HEK293 (cell line): Measurements from ENCODE around the gene SINHCAF.

Source experiments
- OSR2 ChIP-seq: fragments of 450-650 bp; formaldehyde crosslinking; IDR thresholded peaks from 2 replicates; pipeline ENCODE4 v1.5.1; 2016; ENCODE audit warnings: missing biosample characterization, missing genetic modification characterization
- REPIN1 ChIP-seq: fragments of 450-650 bp; formaldehyde crosslinking; IDR thresholded peaks from 2 replicates; pipeline ENCODE4 v1.5.1; 2017; ENCODE audit warnings: missing biosample characterization, missing genetic modification characterization, low read depth
- SETDB1 ChIP-seq: IDR thresholded peaks from one replicate; pipeline ENCODE4 v1.6.1; 2017; ENCODE audit warnings: mild to moderate bottlenecking, low read length, moderate library complexity, mixed read lengths; ENCODE audit not compliant: insufficient read length
- TCF7L2 ChIP-seq: IDR thresholded peaks from 2 replicates; pipeline ENCODE4 v1.6.1; 2011; ENCODE audit warnings: low read depth, mild to moderate bottlenecking, inconsistent platforms, low read length, moderate library complexity, borderline replicate concordance
- ZBTB17 ChIP-seq: fragments of 450-650 bp; formaldehyde crosslinking; IDR thresholded peaks from 2 replicates; pipeline ENCODE4 v1.5.1; 2016; ENCODE audit warnings: missing biosample characterization, missing genetic modification characterization
- ZNF175 ChIP-seq: fragments of 450-650 bp; formaldehyde crosslinking; IDR thresholded peaks from 2 replicates; pipeline ENCODE4 v1.5.1; 2016; ENCODE audit warnings: missing biosample characterization, missing genetic modification characterization
- ZNF2 ChIP-seq: fragments of 450-650 bp; formaldehyde crosslinking; IDR thresholded peaks from 2 replicates; pipeline ENCODE4 v1.5.1; 2016; ENCODE audit warnings: missing biosample characterization, missing genetic modification characterization
- ZNF266 ChIP-seq: fragments of 450-650 bp; formaldehyde crosslinking; IDR thresholded peaks from 2 replicates; pipeline ENCODE4 v1.5.1; 2016; ENCODE audit warnings: missing biosample characterization, missing genetic modification characterization, low read depth
- ZNF324 ChIP-seq: fragments of 450-650 bp; formaldehyde crosslinking; IDR thresholded peaks from 2 replicates; pipeline ENCODE4 v1.5.1; 2016; ENCODE audit warnings: missing biosample characterization, missing genetic modification characterization
- ZNF571 ChIP-seq: fragments of 450-650 bp; formaldehyde crosslinking; IDR thresholded peaks from 2 replicates; pipeline ENCODE4 v1.5.0; 2017; ENCODE audit warnings: missing biosample characterization, missing genetic modification characterization
- ZNF707 ChIP-seq: fragments of 450-650 bp; formaldehyde crosslinking; IDR thresholded peaks from 2 replicates; pipeline ENCODE4 v1.5.1; 2016; ENCODE audit warnings: missing biosample characterization, missing genetic modification characterization
- ZNF791 ChIP-seq: fragments of 450-650 bp; formaldehyde crosslinking; IDR thresholded peaks from 2 replicates; pipeline ENCODE4 v1.5.1; 2016; ENCODE audit warnings: missing biosample characterization, missing genetic modification characterization
- ZNF843 ChIP-seq: fragments of 450-650 bp; formaldehyde crosslinking; IDR thresholded peaks from 2 replicates; pipeline ENCODE4 v1.5.1; 2016; ENCODE audit warnings: missing biosample characterization, missing genetic modification characterization
- ZSCAN30 ChIP-seq: fragments of 450-650 bp; IDR thresholded peaks from 2 replicates; pipeline ENCODE4 v1.5.1; 2018; ENCODE audit warnings: missing biosample characterization, mild to moderate bottlenecking, missing genetic modification characterization, moderate library complexity
- TF ChIP-seq, protein P1 (sequence below): fragments of 450-650 bp; formaldehyde crosslinking; conservative IDR thresholded peaks from 2 replicates; pipeline ENCODE4 v1.5.1; 2016; ENCODE audit warnings: low read depth, missing biosample characterization, missing genetic modification characterization
- TF ChIP-seq, protein P2 (sequence below): fragments of 450-650 bp; formaldehyde crosslinking; IDR thresholded peaks from 2 replicates; pipeline ENCODE4 v1.5.1; 2017; ENCODE audit warnings: missing biosample characterization, missing genetic modification characterization
- TF ChIP-seq, protein P3 (sequence below): IDR thresholded peaks from 2 replicates; pipeline ENCODE4 v1.6.1; 2011; ENCODE audit warnings: mild to moderate bottlenecking, low read depth, low read length, borderline replicate concordance
- TF ChIP-seq, protein P4 (sequence below): fragments of 450-650 bp; formaldehyde crosslinking; IDR thresholded peaks from 2 replicates; pipeline ENCODE4 v1.5.1; 2016; ENCODE audit warnings: missing biosample characterization, missing genetic modification characterization
- TF ChIP-seq, protein P5 (sequence below): fragments of 450-650 bp; formaldehyde crosslinking; IDR thresholded peaks from 2 replicates; pipeline ENCODE4 v1.5.0; 2017; ENCODE audit warnings: missing biosample characterization, missing genetic modification characterization, borderline replicate concordance
- TF ChIP-seq, protein P6 (sequence below): fragments of 450-650 bp; formaldehyde crosslinking; conservative IDR thresholded peaks from 2 replicates; pipeline ENCODE4 v1.5.1; 2016; ENCODE audit warnings: low read depth, missing biosample characterization, missing genetic modification characterization
- TF ChIP-seq, protein P7 (sequence below): fragments of 450-650 bp; formaldehyde crosslinking; IDR thresholded peaks from 2 replicates; pipeline ENCODE4 v1.5.1; 2016; ENCODE audit warnings: missing biosample characterization, missing genetic modification characterization

The SINHCAF gene

DNA sequence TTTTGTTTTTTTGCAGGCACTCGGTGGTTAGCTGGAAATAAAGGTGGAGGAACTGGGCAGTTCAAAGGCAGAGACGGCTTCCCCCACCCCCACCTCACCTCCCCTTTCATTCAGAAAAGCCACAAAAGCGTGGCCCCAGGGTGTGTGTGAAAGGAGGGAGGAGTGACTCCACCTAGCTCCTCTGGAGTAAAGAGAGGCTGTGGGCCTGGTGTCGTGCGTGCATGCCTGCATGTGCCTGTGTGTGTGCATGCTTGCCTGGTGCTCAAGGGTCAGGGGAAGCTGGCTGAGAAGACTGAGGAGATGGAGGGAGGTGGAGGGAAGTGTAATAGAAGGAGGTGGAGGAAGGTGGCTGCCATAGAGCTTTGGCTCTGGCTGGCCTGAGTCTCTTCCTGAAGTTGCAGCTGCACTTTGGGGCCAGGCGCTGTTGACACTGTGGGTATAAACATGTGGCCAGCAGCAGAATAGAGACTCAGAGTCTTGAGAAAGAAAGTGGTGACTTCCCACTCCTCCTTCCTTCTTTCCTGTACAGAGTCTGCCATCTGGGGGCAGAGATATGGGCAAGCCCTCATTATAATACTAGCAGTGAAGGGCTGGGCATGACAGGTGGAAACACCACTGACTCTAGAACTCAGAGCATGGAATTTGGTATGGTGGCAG, 36.9 kb upstream of the SINHCAF start (continued):
- TF ChIP-seq, protein P1, sequence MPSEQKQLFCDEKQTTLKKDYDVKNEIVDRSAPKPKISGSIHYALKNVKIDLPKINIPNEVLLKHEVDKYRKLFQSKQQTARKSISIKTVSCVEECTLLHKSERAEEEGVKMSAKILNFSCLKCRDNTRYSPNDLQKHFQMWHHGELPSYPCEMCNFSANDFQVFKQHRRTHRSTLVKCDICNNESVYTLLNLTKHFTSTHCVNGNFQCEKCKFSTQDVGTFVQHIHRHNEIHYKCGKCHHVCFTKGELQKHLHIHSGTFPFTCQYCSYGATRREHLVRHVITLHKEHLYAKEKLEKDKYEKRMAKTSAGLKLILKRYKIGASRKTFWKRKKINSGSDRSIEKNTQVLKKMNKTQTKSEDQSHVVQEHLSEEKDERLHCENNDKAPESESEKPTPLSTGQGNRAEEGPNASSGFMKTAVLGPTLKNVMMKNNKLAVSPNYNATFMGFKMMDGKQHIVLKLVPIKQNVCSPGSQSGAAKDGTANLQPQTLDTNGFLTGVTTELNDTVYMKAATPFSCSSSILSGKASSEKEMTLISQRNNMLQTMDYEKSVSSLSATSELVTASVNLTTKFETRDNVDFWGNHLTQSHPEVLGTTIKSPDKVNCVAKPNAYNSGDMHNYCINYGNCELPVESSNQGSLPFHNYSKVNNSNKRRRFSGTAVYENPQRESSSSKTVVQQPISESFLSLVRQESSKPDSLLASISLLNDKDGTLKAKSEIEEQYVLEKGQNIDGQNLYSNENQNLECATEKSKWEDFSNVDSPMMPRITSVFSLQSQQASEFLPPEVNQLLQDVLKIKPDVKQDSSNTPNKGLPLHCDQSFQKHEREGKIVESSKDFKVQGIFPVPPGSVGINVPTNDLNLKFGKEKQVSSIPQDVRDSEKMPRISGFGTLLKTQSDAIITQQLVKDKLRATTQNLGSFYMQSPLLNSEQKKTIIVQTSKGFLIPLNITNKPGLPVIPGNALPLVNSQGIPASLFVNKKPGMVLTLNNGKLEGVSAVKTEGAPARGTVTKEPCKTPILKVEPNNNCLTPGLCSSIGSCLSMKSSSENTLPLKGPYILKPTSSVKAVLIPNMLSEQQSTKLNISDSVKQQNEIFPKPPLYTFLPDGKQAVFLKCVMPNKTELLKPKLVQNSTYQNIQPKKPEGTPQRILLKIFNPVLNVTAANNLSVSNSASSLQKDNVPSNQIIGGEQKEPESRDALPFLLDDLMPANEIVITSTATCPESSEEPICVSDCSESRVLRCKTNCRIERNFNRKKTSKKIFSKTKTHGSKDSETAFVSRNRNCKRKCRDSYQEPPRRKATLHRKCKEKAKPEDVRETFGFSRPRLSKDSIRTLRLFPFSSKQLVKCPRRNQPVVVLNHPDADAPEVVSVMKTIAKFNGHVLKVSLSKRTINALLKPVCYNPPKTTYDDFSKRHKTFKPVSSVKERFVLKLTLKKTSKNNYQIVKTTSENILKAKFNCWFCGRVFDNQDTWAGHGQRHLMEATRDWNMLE (tag by site-specific recombination), result no peak
- TF ChIP-seq, protein P2, sequence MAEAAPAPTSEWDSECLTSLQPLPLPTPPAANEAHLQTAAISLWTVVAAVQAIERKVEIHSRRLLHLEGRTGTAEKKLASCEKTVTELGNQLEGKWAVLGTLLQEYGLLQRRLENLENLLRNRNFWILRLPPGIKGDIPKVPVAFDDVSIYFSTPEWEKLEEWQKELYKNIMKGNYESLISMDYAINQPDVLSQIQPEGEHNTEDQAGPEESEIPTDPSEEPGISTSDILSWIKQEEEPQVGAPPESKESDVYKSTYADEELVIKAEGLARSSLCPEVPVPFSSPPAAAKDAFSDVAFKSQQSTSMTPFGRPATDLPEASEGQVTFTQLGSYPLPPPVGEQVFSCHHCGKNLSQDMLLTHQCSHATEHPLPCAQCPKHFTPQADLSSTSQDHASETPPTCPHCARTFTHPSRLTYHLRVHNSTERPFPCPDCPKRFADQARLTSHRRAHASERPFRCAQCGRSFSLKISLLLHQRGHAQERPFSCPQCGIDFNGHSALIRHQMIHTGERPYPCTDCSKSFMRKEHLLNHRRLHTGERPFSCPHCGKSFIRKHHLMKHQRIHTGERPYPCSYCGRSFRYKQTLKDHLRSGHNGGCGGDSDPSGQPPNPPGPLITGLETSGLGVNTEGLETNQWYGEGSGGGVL (tag by site-specific recombination), result peak; percentile 90
- TF ChIP-seq ZNF266 (tag by site-specific recombination) (no peak), ZBTB17 (tag by site-specific recombination) (0 out of 2 replicates have a peak, but pooled peaks have one; percentile 22), ZNF791 (tag by site-specific recombination) (no peak), ZNF175 (tag by site-specific recombination) (no peak), ZNF707 (tag by site-specific recombination) (no peak), ZNF2 (tag by site-specific recombination) (no peak), REPIN1 (tag by site-specific recombination) (no peak), OSR2 (tag by site-specific recombination) (no peak), ZNF324 (tag by site-specific recombination) (no peak), ZSCAN30 (tag by site-specific recombination) (0 out of 2 replicates have a peak, but pooled peaks have one; percentile 19), ZNF571 (tag by site-specific recombination) (no peak), ZNF843 (tag by site-specific recombination) (no peak), TCF7L2 (peak; percentile 63; the same call in 1 of the 2 replicates), SETDB1 (no peak)
- TF ChIP-seq, protein P3, sequence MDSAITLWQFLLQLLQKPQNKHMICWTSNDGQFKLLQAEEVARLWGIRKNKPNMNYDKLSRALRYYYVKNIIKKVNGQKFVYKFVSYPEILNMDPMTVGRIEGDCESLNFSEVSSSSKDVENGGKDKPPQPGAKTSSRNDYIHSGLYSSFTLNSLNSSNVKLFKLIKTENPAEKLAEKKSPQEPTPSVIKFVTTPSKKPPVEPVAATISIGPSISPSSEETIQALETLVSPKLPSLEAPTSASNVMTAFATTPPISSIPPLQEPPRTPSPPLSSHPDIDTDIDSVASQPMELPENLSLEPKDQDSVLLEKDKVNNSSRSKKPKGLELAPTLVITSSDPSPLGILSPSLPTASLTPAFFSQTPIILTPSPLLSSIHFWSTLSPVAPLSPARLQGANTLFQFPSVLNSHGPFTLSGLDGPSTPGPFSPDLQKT, result no peak
- TF ChIP-seq, protein P4, sequence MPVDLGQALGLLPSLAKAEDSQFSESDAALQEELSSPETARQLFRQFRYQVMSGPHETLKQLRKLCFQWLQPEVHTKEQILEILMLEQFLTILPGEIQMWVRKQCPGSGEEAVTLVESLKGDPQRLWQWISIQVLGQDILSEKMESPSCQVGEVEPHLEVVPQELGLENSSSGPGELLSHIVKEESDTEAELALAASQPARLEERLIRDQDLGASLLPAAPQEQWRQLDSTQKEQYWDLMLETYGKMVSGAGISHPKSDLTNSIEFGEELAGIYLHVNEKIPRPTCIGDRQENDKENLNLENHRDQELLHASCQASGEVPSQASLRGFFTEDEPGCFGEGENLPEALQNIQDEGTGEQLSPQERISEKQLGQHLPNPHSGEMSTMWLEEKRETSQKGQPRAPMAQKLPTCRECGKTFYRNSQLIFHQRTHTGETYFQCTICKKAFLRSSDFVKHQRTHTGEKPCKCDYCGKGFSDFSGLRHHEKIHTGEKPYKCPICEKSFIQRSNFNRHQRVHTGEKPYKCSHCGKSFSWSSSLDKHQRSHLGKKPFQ (tag by site-specific recombination), result peak; percentile 17; the same call in 1 of the 2 replicates
- TF ChIP-seq, protein P5, sequence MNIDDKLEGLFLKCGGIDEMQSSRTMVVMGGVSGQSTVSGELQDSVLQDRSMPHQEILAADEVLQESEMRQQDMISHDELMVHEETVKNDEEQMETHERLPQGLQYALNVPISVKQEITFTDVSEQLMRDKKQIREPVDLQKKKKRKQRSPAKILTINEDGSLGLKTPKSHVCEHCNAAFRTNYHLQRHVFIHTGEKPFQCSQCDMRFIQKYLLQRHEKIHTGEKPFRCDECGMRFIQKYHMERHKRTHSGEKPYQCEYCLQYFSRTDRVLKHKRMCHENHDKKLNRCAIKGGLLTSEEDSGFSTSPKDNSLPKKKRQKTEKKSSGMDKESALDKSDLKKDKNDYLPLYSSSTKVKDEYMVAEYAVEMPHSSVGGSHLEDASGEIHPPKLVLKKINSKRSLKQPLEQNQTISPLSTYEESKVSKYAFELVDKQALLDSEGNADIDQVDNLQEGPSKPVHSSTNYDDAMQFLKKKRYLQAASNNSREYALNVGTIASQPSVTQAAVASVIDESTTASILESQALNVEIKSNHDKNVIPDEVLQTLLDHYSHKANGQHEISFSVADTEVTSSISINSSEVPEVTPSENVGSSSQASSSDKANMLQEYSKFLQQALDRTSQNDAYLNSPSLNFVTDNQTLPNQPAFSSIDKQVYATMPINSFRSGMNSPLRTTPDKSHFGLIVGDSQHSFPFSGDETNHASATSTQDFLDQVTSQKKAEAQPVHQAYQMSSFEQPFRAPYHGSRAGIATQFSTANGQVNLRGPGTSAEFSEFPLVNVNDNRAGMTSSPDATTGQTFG, result no peak
- TF ChIP-seq, protein P6, sequence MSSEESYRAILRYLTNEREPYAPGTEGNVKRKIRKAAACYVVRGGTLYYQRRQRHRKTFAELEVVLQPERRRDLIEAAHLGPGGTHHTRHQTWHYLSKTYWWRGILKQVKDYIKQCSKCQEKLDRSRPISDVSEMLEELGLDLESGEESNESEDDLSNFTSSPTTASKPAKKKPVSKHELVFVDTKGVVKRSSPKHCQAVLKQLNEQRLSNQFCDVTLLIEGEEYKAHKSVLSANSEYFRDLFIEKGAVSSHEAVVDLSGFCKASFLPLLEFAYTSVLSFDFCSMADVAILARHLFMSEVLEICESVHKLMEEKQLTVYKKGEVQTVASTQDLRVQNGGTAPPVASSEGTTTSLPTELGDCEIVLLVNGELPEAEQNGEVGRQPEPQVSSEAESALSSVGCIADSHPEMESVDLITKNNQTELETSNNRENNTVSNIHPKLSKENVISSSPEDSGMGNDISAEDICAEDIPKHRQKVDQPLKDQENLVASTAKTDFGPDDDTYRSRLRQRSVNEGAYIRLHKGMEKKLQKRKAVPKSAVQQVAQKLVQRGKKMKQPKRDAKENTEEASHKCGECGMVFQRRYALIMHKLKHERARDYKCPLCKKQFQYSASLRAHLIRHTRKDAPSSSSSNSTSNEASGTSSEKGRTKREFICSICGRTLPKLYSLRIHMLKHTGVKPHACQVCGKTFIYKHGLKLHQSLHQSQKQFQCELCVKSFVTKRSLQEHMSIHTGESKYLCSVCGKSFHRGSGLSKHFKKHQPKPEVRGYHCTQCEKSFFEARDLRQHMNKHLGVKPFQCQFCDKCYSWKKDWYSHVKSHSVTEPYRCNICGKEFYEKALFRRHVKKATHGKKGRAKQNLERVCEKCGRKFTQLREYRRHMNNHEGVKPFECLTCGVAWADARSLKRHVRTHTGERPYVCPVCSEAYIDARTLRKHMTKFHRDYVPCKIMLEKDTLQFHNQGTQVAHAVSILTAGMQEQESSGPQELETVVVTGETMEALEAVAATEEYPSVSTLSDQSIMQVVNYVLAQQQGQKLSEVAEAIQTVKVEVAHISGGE, result no peak
- TF ChIP-seq, protein P7, sequence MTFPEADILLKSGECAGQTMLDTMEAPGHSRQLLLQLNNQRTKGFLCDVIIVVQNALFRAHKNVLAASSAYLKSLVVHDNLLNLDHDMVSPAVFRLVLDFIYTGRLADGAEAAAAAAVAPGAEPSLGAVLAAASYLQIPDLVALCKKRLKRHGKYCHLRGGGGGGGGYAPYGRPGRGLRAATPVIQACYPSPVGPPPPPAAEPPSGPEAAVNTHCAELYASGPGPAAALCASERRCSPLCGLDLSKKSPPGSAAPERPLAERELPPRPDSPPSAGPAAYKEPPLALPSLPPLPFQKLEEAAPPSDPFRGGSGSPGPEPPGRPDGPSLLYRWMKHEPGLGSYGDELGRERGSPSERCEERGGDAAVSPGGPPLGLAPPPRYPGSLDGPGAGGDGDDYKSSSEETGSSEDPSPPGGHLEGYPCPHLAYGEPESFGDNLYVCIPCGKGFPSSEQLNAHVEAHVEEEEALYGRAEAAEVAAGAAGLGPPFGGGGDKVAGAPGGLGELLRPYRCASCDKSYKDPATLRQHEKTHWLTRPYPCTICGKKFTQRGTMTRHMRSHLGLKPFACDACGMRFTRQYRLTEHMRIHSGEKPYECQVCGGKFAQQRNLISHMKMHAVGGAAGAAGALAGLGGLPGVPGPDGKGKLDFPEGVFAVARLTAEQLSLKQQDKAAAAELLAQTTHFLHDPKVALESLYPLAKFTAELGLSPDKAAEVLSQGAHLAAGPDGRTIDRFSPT, result no peak
